ENCODE measurements around the gene CHMP5.

DNA sequence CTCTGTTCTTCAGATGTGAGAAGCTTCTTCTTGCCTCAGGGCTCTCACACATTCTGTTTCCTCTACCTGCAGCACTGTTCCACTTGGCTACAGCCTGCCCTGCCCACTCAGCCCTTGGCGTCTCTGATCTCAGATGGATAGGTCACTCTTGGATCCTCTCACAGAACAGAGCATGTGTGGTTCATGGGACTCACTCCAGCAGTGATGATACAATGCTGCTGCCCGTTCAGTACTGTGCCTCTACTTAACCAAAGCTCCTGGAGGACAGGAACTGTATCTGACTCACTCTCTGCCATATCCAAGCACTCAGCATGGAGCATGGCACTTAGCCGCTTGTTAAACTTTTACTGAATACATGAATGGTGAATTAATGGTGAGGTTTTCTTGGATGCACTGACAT is 28.3 kb upstream of the CHMP5 start:
- TF ChIP-seq, protein P1, sequence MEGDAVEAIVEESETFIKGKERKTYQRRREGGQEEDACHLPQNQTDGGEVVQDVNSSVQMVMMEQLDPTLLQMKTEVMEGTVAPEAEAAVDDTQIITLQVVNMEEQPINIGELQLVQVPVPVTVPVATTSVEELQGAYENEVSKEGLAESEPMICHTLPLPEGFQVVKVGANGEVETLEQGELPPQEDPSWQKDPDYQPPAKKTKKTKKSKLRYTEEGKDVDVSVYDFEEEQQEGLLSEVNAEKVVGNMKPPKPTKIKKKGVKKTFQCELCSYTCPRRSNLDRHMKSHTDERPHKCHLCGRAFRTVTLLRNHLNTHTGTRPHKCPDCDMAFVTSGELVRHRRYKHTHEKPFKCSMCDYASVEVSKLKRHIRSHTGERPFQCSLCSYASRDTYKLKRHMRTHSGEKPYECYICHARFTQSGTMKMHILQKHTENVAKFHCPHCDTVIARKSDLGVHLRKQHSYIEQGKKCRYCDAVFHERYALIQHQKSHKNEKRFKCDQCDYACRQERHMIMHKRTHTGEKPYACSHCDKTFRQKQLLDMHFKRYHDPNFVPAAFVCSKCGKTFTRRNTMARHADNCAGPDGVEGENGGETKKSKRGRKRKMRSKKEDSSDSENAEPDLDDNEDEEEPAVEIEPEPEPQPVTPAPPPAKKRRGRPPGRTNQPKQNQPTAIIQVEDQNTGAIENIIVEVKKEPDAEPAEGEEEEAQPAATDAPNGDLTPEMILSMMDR (IDR thresholded peaks at IDR 0.05): no peak
- TF ChIP-seq POLR2A (IDR thresholded peaks at IDR 0.05): no peak

Measured in suprapubic skin (tissue), 3 donors.